CD14-positive monocyte (primary cell): Measurements from ENCODE around the gene AMZ1. TPM values are rescaled to one million over a fixed set of nuclear protein-coding genes. Genes with fewer than 3 reads are reported as not detected.
"Not testable (repeated sequence)": the region's sequence is repeated elsewhere in the genome, so short reads cannot be mapped to it uniquely, and the experiment has no call there.

Source experiments
- DNase-seq, 3 donors: peaks; one replicate each; pipeline ENCODE4 v3.0.0-alpha.2; 2011 to 2022
- H2AFZ ChIP-seq: 2 replicates; pipeline ENCODE4 v1.6.0; 2012; ENCODE audit warnings: mild to moderate bottlenecking, low read depth, low read length, inconsistent platforms; ENCODE audit not compliant: insufficient read depth, poor library complexity, severe bottlenecking
- H3K27ac ChIP-seq, 2 donors: 1 replicate in 1 of 2; 2 replicates in 1 of 2; pipeline ENCODE4 v1.5.1; 2012 to 2013; ENCODE audit warnings: low read length in 2 of 2, control low read depth in 1 of 2, inconsistent platforms in 1 of 2, low read depth in 1 of 2, mild to moderate bottlenecking in 1 of 2
- H3K27me3 ChIP-seq, 2 donors: one replicate each; pipeline versions ENCODE4 v1.6.0 to v1.6.1; 2011 to 2013; ENCODE audit warnings: low read length in 2 of 2; ENCODE audit not compliant: control insufficient read depth in 2 of 2, insufficient read depth in 2 of 2
- H3K36me3 ChIP-seq, 2 donors: replicated peaks in 1 of 2; 1 replicate in 1 of 2; 2 replicates in 1 of 2; pipeline versions ENCODE4 v1.5.1 to v1.6.1; 2012 to 2013; ENCODE audit warnings: low read length in 2 of 2, control low read depth in 1 of 2, inconsistent platforms in 1 of 2, mild to moderate bottlenecking in 1 of 2; ENCODE audit not compliant: insufficient read depth in 2 of 2, control insufficient read depth in 1 of 2
- H3K4me1 ChIP-seq, 2 donors: 1 replicate in 1 of 2; 2 replicates in 1 of 2; pipeline versions ENCODE4 v1.5.1 to v1.6.1; 2012 to 2013; ENCODE audit warnings: low read length in 2 of 2, control low read depth in 1 of 2, inconsistent platforms in 1 of 2, mild to moderate bottlenecking in 1 of 2, moderate library complexity in 1 of 2; ENCODE audit not compliant: insufficient read depth in 2 of 2, control insufficient read depth in 1 of 2
- H3K4me2 ChIP-seq: replicated peaks from 2 replicates; pipeline ENCODE3; 2012; ENCODE audit warnings: low read length, moderate library complexity, mild to moderate bottlenecking; ENCODE audit not compliant: poor library complexity, severe bottlenecking; ENCODE audit errors: extremely low read depth
- H3K4me3 ChIP-seq, 3 experiments: fragments of 200-600 bp in 1 of 3; sonication (generic) in 1 of 3; replicated peaks in 1 of 3; 1 replicate in 2 of 3; 2 replicates in 1 of 3; pipeline ENCODE4 v1.5.1; 2011 to 2013; ENCODE audit warnings: low read length in 3 of 3, mild to moderate bottlenecking in 3 of 3, control low read depth in 2 of 3, low read depth in 2 of 3, inconsistent platforms in 1 of 3, moderate library complexity in 1 of 3
- H3K79me2 ChIP-seq: 2 replicates; pipeline ENCODE4 v1.6.0; 2012; ENCODE audit warnings: mild to moderate bottlenecking, control low read depth, inconsistent platforms, low read length, moderate library complexity; ENCODE audit not compliant: insufficient read depth
- H3K9ac ChIP-seq: 2 replicates; pipeline ENCODE4 v1.6.0; 2017; ENCODE audit warnings: low read length, mild to moderate bottlenecking; ENCODE audit not compliant: insufficient read depth, poor library complexity, severe bottlenecking
- H3K9me3 ChIP-seq, 2 donors: replicated peaks in 1 of 2; 1 replicate in 1 of 2; 2 replicates in 1 of 2; pipeline versions ENCODE4 v1.5.1 to v1.6.1; 2012 to 2013; ENCODE audit warnings: low read length in 2 of 2, control low read depth in 1 of 2; ENCODE audit not compliant: control insufficient read depth in 1 of 2, insufficient read depth in 1 of 2
- H4K20me1 ChIP-seq: 2 replicates; pipeline ENCODE4 v1.6.0; 2012; ENCODE audit warnings: mild to moderate bottlenecking, low read length, control low read depth, moderate library complexity; ENCODE audit not compliant: insufficient read depth
- H3K27ac Mint-ChIP-seq, 7 donors: one replicate each; pipeline ENCODE4 v1.8.0; 2020; ENCODE audit warnings: mild to moderate bottlenecking in 7 of 7, mixed read lengths in 7 of 7, moderate library complexity in 6 of 7, inconsistent platforms in 2 of 7
- H3K27me3 Mint-ChIP-seq, 3 donors: one replicate each; pipeline ENCODE4 v1.8.0; 2021 to 2022; ENCODE audit warnings: low read depth in 3 of 3, mild to moderate bottlenecking in 3 of 3, mixed read lengths in 3 of 3, moderate library complexity in 3 of 3, inconsistent platforms in 1 of 3
- H3K36me3 Mint-ChIP-seq, 2 donors: one replicate each; pipeline ENCODE4 v1.8.0; 2020; ENCODE audit warnings: mixed read lengths in 2 of 2, inconsistent platforms in 1 of 2, mild to moderate bottlenecking in 1 of 2
- H3K4me1 Mint-ChIP-seq: one replicate; pipeline ENCODE4 v1.8.0; 2020; ENCODE audit warnings: mild to moderate bottlenecking, mixed read lengths
- H3K4me3 Mint-ChIP-seq, 2 donors: one replicate each; pipeline ENCODE4 v1.8.0; 2020; ENCODE audit warnings: mild to moderate bottlenecking in 2 of 2, mixed read lengths in 2 of 2, moderate library complexity in 1 of 2
- H3K9me3 Mint-ChIP-seq, 7 donors: one replicate each; pipeline ENCODE4 v1.8.0; 2020 to 2022; ENCODE audit warnings: mixed read lengths in 7 of 7, mild to moderate bottlenecking in 6 of 7, moderate library complexity in 6 of 7, inconsistent platforms in 2 of 7
- WGBS: methylation state at CpG from one replicate; pipeline ENCODE4 v1.1.5; 2013; ENCODE audit warnings: missing lambda C conversion rate; ENCODE audit not compliant: insufficient coverage; 5-methylcytosine and 5-hydroxymethylcytosine counted together
- intact Hi-C, 2 donors: fragments of 100-400 bp; cut with micrococcal nuclease; formaldehyde crosslinking; loops; one replicate each; pipeline versions ENCODE4 v1.15.0 to v1.15.1; 2023
- polyA plus RNA-seq, 3 donors: library from polyadenylated mRNA; depleted of rRNA in 1 of 3; unstranded in 2 of 3; stranded (reverse) in 1 of 3; fragments of 300-500 nt in 2 of 3; fragments of >200 nt in 1 of 3; fragmentation: Illumina TruSeq in 2 of 3; gene quantifications; 1 replicate in 2 of 3; 2 replicates in 1 of 3; pipeline ENCODE4 v1.2.3, GENCODE V29; 2012 to 2021
- TF ChIP-seq, protein P1 (sequence below): fragments of 200-600 bp; IDR thresholded peaks from one replicate; pipeline ENCODE4 v1.8.0; 2022; ENCODE audit warnings: antibody characterized with exemption, mild to moderate bottlenecking

The AMZ1 gene
- polyA plus RNA-seq, 3 donors: 0.09 to 0.25 (median 0.14) TPM

DNA sequence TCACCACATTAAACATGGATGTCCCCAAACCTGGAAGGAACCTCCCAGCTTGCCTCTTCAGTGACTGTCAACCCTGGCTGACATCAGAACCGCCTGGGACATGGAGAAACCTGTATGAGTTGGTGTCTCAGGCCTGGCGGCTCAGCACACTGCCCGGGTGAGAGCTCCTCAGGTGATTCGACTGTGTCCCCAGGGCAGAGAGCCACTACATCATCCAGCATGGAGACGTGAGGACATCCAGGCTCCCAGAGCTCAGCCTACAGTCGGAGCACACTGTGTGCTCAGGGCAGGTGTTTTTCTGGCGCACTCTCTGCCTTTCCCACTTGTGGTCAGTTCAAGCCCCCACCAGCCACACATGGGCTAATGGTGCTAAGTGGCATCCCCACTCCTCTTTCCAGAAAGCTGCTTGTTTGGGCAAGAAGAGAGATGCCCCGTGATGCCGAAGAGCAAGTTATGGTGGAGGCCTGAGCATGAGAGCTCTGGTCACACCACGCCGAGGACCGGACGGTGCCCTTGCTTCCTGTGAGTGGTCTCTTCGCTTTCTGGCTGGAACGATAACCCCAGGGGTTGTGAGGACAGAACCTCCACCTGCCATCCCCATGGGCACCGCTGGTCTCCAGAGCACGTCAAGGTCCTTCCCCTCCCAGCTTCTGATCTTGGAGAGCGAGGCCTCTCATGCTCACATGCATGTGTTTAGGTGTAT, 38.5 kb downstream of the AMZ1 start:
- H3K4me1 Mint-ChIP-seq: peaks cover 31% of the 10 kb centered on the region
- H3K9me3 ChIP-seq: no peaks in the 10 kb centered on the region
- H3K9me3 Mint-ChIP-seq: peaks cover 0 to 3% (median 0%) of the 10 kb centered on the region in 7 donors
- no peak overlapping the region for H3K27ac ChIP-seq
- no peak overlapping the region for H3K9ac ChIP-seq
- H3K4me3 Mint-ChIP-seq: no peak overlapping the region
- peaks cover 59 to 60% of the 10 kb centered on the region in 2 donors for H3K36me3 Mint-ChIP-seq
- peak overlapping the region in 1 of 7 donors; percentile 32 for H3K27ac Mint-ChIP-seq
- 84% methylated on average over 9 of the region's 18 CpGs for WGBS
- peaks cover 20 to 24% of the 10 kb centered on the region in 2 donors for H3K36me3 ChIP-seq
- H3K27me3 Mint-ChIP-seq: peaks cover 0 to 5% (median 4%) of the 10 kb centered on the region in 3 donors
- H4K20me1 ChIP-seq: no peaks in the 10 kb centered on the region
- no peak for DNase-seq
- no peak overlapping the region for H3K4me3 ChIP-seq
- intact Hi-C loops: loop anchor here in 1 of 2 donors (5.0 kb wide), 1 partner anchor 41 kb away; no protein-coding TSS in a partner anchor
- H2AFZ ChIP-seq: no peak overlapping the region
- H3K4me1 ChIP-seq: peaks cover 35 to 38% of the 10 kb centered on the region in 2 donors
- TF ChIP-seq, protein P1, sequence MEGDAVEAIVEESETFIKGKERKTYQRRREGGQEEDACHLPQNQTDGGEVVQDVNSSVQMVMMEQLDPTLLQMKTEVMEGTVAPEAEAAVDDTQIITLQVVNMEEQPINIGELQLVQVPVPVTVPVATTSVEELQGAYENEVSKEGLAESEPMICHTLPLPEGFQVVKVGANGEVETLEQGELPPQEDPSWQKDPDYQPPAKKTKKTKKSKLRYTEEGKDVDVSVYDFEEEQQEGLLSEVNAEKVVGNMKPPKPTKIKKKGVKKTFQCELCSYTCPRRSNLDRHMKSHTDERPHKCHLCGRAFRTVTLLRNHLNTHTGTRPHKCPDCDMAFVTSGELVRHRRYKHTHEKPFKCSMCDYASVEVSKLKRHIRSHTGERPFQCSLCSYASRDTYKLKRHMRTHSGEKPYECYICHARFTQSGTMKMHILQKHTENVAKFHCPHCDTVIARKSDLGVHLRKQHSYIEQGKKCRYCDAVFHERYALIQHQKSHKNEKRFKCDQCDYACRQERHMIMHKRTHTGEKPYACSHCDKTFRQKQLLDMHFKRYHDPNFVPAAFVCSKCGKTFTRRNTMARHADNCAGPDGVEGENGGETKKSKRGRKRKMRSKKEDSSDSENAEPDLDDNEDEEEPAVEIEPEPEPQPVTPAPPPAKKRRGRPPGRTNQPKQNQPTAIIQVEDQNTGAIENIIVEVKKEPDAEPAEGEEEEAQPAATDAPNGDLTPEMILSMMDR: no peak
- H3K4me2 ChIP-seq: no peak overlapping the region
- no peaks in the 10 kb centered on the region for H3K27me3 ChIP-seq
- H3K79me2 ChIP-seq: no peaks in the 10 kb centered on the region

DNA sequence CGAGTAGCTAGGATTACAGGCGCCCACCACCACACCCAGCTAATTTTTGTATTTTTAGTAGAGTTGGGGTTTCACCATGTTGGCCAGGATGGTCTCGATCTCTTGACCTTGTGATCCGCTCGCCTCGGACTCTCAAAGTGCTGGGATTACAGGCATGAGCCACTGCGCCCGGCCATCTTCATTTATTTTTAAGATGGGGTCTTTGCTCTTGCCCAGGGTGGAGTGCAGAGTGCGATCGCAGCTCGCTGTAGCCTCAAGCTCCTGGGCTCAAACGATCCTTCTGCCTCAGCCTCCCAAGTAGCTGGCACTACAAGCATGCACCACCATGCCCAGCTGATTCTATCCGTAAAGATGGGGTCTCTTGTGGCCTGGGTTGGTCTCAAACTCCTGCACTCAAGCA, 39.2 kb downstream of the AMZ1 start:
- not testable (repeated sequence) for H3K27ac ChIP-seq, DNase-seq, H3K4me2 ChIP-seq, H3K27me3 Mint-ChIP-seq, H2AFZ ChIP-seq, H3K27me3 ChIP-seq, H3K79me2 ChIP-seq, H3K9me3 ChIP-seq, H4K20me1 ChIP-seq, H3K9ac ChIP-seq, H3K4me3 Mint-ChIP-seq, H3K4me3 ChIP-seq, H3K9me3 Mint-ChIP-seq
- H3K36me3 ChIP-seq: peaks cover 22 to 26% of the 10 kb centered on the region in 2 donors
- H3K36me3 Mint-ChIP-seq: peaks cover 67% of the 10 kb centered on the region in 2 donors
- peaks cover 35 to 38% of the 10 kb centered on the region in 2 donors for H3K4me1 ChIP-seq
- intact Hi-C loops: loop anchor here in 1 of 2 donors (5.0 kb wide), 1 partner anchor 40 kb away; no protein-coding TSS in a partner anchor
- peak overlapping the region in 2 of 7 donors; percentile 25 to 93 for H3K27ac Mint-ChIP-seq
- peaks cover 33% of the 10 kb centered on the region for H3K4me1 Mint-ChIP-seq
- 73% methylated on average over 6 of the region's 13 CpGs for WGBS
